Panc1 (cell line): ENCODE results near the gene IGFL4.

Source experiments
- CTCF ChIP-seq: fragments of 450-650 bp; IDR thresholded peaks from 2 replicates; pipeline ENCODE4 v1.5.1; 2017; ENCODE audit warnings: mild to moderate bottlenecking
- POLR2AphosphoS5 ChIP-seq: IDR thresholded peaks from 2 replicates; pipeline ENCODE4 v1.6.1; 2012; ENCODE audit warnings: mild to moderate bottlenecking, low read depth, low read length, moderate library complexity
- REST ChIP-seq, 2 experiments: IDR thresholded peaks; 2 replicates each; pipeline ENCODE4 v1.6.1; 2011 to 2012; ENCODE audit warnings: low read depth in 2 of 2, control low read depth in 1 of 2, low read length in 1 of 2, mild to moderate bottlenecking in 1 of 2, moderate library complexity in 1 of 2; ENCODE audit not compliant: insufficient read depth in 1 of 2
- TCF7L2 ChIP-seq: IDR thresholded peaks from 2 replicates; pipeline ENCODE4 v1.6.1; 2011; ENCODE audit warnings: mild to moderate bottlenecking, low read depth, low read length, inconsistent platforms

- TF ChIP-seq CTCF = no peak
- TF ChIP-seq REST (IDR thresholded peaks at IDR 0.05; ENCODE audit: insufficient read depth in 1 of 2, low read depth in 2 of 2, low read length in 1 of 2) = no peak
- TF ChIP-seq POLR2AphosphoS5 = no peak
- no peak for TF ChIP-seq TCF7L2
Observed at GRCh38 chr19:46067691-46068090, 26.9 kb upstream of the IGFL4 start.
